GM18520 (cell line): ENCODE measurements around the gene IGFL2.
"Not testable (repeated sequence)": the region's sequence is repeated elsewhere in the genome, so short reads cannot be mapped to it uniquely, and the experiment has no call there.

Experiments used
- ATAC-seq: cut with Tn5 transposase; IDR thresholded peaks from one replicate; pipeline ENCODE4 v1.9.1; 2021; ENCODE audit not compliant: unreplicated experiment

Gene IGFL2

DNA sequence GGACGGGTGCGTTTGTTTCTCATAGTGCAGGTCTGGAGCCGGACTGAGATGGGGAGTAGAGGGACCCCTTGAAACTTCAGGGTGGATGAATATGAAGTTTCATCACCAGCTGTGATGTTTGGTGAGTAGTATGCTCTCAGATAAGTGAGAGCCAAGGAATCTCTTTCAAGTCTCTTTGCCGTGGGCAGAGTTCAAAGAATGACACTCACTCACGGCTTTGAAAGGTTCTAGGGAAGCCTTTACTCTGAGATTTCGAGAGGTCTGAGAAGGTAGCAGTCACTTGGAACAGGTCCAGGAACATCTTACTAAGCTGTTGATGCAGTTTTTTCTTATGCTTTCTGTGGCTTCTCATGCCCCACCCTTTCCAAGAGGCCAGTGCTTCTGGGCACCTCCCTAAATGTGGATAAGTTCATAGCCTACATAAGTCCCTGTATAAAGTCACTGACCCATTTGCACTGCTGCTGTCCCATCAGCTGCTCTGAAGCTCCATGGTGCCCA is at the start of gene IGFL2:
Gene IGFL2 (plus strand): TSS at position 448 of the 498 bp plus-strand sequence. CDS start 41 bp downstream, at position 489.
- ATAC-seq: no peak

DNA sequence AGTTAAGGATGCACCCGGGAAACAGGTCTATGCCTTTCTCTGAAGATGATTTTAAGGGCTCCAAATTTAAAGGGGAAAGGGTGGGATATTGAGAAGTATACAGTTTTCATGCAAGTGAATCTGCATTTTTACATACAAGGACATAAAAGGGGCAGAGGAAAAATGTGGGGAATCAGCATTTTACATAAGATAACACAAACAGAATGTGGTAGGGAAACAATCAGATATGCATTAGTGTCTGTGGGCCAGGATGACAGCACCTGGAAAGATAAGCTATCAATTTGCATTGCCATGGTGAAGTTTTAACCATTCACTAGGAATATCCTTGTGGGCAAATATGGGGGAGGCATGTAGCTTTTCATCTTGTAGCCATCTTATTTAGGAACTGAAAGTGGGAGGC is 47.7 kb upstream of the IGFL2 start:
- ATAC-seq: no peak

DNA sequence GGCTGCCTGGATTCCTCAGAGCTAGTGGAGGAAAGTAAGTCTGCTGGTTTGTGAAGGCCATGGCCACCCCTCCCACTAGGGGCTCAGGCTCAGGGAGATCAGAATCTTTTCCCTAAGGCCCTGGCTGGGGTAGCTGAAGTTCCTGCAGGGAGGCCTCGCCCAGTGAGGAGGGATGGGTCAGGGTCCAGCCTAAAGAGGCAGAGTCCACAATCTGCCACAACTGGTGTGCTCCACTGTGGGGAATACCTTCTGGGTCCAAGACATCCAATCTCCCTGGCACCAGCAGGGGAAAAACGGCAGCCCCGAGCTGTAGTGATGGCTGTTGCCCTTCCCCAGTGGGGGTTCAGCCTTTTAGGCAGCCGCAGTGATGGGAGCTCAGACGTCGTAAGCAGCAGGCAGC is 46.7 kb upstream of the IGFL2 start:
- no peak for ATAC-seq

DNA sequence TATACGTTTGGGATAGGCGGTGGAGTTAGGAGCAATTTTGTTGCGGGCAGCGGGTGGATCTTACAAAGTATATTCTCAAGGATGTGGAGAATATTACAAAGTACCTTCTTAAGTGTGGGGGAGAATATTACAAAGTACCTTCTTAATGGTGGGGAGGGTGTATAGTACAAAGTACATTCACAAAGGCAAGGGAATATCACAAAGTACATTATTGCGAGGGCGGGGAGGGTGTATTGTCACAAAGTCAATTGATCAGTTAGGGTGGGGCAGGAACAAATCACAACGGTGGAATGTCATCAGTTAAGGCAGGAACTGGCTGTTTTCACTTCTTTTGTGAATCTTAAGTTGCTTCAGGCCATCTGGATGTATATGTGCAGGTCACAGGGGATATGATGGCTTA is 45.7 kb upstream of the IGFL2 start:
- ATAC-seq: not testable (repeated sequence)

DNA sequence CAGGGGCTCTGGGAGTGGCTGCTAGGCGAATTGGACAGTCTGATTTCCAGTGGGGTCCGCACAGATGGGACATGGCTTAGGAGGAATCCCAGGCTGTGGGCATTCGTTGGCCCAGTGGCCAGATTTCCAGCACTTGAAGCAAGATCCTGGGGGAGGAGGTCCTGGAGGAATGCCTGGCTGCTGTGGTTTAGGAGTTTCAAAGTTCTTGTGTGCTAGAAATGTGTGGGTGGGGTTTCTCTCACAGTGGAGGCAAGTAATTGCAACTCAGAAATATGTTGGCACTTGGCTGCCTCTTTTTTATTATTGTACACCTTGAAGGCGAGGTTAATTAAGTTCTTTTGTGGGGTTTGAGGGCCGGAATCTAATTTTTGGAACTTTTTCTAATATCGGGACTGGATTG is 40.7 kb upstream of the IGFL2 start:
- ATAC-seq: no peak

DNA sequence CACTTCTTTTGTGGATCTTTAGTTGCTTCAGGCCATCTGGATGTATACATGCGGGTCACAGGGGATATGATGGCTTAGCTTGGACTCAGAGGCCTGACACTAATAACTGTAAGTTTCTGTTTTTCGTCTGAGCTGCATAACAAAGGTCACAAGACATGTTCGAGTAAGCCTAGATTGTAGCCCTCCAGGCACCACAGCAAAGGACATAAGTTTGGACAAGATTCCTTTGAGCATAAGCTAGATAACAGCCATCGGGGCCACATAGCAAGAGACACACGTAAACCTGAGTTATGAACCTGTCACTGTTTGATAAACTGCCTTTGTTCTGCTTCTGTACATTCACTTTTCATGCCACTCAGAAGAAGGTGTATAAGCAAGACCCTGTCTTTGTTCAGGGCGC is 38.2 kb upstream of the IGFL2 start:
- no peak for ATAC-seq

DNA sequence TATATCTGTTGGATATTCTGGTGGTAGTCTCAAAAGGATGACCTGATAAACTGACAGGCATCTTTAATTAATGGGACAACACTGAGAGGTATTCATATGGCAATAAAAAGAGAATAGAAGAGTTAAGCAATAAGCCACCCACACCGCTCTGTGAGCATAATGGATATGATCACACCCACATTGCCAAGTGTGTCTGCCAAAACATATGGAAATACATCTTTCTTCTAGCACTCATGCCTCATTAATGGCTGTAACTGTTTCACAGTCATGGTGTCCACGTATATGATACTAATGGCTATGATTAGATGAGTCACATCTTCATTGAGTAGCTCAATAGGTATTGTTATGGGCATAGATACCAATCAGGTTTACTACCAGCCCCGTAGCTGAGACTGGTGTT is 36.7 kb upstream of the IGFL2 start:
- no peak for ATAC-seq

DNA sequence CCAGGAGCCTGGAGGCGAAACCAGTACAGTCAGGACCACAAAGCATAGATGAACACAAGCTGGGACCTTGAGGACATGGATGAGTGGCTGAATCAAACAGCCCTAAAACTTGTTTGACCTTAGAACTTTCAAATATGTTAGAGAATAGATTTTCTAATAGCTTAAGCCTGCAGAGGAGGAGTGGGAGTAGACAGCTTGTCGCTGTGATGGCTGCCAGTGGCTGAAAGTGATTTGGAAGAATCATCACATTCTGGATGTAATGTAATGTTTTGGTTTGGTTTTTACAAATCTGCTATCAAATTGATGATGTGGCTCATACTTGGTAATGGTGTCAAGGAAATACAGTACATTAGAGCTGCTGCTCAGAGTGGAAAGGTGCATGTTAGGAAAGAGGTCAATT is 35.5 kb upstream of the IGFL2 start:
- ATAC-seq: no peak

DNA sequence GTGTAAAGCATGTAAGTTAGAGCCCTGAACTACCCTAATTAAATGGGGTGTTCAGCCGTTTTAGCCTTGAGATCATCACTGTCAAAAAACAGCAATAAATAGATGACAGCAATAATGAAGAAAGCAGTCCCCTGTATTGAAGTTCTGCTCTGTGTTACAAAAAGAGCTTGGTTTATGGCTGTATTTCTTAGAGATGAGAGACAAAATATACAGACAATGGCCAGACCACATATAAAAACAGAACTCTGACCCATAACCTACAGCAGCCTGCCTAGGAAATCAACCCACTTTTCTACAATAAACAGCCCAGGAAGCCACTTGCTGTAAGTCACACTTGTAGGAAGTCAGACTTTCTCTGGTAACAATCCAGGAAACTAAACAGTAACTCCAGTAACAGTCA is 34.3 kb upstream of the IGFL2 start:
- ATAC-seq: no peak

DNA sequence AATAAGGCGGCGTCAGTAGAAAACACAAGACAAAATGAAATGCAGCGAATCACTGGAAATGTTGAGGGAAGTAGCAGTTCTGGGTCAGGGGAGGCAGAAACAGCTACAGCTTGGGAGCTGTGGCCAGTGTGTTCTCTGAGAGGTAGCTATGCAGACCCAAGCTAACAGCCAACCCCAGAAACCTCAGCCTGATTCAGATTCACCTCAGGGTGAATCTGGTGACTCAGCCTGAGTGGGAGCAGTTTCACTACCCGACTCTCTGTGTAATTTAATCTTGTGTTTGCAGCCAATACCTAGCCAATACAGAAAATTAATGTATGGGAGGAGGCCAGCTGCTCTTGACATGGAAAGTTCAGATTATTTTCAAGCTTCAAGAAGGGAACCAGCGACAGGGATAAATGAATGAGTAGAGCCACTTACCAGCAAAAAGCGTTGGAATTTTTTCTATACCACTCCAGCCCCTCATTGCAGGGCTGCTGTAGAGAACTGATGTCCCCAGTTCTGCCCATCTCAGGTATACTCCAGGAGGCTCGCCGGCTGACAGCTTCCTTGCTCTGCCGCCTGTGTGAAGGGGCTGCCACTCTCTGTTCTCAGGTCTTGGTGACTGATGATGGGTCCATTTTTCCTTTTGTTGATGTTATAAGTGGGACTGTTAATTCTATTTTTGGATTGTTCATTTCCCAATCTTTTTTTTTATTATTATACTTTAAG is 32.5 kb upstream of the IGFL2 start:
- ATAC-seq: no peak

DNA sequence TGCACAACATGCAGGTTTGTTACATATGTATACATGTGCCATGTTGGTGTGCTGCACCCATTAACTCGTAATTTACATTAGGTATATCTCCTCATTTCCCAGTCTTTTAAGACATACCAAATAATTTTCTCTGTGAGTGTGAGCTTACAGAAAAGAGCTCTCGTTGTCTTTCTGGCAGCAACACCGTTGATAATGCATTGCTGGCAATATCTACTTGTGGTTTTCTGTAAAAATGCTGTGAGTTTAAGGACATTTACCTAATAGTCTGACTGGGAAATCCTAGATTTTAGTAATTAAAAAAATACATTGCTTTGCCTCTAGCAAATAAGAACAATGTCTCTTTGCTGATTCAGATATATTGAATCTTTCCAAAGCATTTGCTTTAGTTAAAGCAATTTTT is 31.9 kb upstream of the IGFL2 start:
- ATAC-seq: no peak

DNA sequence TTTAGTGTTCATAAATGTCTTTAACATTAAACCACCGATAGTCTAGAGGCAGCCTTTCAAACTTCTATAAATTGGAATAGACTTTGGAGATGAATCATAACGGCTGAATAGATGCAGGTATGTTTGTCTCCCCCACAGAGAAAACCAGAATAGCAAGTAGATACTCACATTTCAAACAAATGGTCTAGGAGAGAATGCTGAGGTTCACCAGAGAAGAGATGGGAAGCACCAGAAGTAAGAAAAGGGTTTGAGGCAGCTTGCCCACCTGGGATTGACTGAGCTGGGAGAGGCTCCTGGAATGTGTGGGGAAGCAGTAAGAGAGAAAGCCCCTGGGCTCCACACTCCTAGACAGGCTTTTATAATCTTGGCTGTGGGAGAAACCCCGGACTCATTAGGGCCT is 29.9 kb upstream of the IGFL2 start:
- ATAC-seq: no peak

DNA sequence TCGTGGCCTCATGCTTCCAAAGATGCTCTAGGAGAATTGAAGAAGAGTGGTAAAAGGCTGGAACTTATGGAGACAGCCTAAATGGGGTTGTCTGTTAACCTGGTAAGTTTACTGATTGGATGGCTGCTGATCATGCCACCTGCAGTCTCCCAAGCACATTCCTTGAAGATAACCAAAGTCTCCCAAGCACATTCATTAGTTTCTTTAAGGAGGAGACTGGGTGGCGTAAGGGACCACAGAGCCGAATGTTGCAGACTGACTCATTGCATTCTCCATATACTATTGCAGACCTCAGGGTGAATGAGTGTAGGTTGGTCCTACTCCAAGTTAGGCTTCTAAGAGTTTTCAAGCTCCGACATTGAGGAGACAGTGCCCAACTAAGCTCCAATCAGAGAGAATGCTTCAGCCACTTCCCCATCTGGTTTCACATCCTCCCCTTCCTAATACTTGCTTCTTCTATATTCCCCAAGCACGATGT is 23.4 kb upstream of the IGFL2 start, which contains the start of gene IGFL3:
Gene IGFL3 (minus strand): TSS at position 51 of the 478 bp plus-strand sequence. CDS start 39 bp downstream, at position 12.
- no peak for ATAC-seq

DNA sequence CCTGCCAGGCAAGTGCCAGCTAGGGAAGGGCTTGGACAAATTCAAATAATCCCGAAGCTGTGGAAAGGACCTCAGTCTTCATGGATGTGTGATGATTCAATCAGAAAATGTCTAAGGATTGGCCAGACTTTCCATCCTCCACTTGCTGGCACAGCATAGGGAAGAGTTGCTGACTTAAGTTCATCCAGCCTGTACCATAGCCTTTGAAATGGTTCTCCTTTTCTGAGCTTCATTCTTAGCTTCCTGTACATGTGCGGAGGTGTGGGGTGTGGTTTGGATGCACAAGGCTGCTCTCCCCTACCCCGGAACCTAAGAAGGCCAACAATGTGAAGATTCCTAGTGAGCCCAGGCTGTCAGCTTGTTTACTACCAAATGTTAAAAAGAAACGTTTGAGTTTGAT is 22.6 kb upstream of the IGFL2 start:
- ATAC-seq: no peak

DNA sequence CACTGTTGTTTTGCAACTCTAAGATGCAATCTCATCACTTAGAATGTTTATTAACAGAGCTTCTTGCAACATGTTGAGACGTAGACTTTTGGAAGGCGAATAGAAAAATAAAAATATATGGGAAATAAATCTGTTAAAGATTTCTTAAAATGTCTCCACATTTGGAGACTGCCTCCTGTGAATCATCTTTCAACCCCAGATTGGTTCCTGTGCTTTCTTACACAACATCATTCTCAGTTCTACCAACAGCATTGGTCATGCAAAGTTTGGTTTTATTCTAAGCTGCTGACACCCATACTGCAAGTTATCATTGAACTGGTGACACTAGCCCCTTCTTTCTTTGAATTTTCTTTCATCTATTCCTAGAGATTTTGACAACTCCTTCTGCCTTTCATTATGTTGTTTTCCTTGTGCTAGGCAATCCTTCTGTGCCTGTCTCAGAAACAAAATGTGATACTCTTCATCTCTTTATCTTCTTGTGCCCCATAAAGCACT is 21.9 kb upstream of the IGFL2 start:
- ATAC-seq: no peak

DNA sequence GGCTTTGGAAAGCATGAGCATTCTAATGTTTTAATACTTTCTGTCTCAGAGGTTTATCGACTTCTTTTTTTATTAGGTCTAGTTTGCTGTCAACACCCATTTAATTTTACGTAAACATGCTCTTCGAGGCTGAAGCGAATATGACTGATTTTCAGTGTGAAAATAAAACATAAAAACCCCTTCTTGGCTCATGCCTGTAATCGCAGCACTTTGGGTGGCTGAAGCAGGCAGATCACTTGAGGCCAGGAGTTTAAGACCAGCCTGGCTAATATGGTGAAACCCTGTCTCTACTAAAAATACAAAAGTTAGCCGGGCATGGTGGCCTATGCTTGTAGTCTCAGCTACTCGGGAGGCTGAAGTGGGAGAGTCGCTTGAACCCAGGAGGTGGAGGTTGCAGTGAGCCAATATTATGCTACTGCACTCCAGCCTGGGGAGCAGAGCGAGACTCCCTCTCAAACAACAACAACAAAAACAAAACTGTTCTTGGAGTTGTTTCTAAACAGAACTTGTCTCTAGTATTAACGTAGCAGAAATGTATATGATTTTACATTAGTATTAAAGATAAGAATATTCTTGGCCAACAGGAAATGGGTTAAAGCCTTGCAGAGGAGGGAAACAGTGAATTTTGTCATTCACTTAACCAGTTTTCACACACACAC is 16.4 kb upstream of the IGFL2 start:
- no peak for ATAC-seq

DNA sequence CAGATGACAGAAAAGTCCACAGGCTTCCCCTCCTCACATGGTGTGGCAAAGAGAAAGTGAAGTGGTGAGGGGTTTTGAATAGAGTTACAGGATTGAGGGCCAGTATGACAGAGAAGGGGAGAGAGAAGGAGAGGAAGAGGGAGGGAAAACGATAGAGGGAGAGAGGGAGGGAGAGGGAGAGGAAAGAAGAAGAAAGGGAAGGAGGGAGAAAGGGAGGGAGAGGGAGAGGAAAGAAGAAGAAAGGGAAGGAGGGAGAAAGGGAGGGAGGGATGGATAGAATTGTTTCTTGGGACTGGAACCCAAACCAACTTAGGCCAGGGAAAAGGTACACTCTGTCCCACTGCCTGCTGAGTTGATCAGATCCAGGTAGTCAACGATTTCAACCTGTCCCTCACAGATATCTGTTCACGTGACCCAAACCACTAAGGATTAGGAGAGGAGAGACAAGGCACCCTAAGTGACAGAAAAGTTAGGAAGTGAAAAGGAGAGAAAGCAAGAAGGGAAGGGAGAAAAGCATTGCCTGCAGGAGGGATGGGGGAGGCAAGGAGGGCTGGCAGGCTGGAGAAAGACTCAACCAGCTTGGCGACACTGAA is 15.4 kb upstream of the IGFL2 start:
- no peak for ATAC-seq

DNA sequence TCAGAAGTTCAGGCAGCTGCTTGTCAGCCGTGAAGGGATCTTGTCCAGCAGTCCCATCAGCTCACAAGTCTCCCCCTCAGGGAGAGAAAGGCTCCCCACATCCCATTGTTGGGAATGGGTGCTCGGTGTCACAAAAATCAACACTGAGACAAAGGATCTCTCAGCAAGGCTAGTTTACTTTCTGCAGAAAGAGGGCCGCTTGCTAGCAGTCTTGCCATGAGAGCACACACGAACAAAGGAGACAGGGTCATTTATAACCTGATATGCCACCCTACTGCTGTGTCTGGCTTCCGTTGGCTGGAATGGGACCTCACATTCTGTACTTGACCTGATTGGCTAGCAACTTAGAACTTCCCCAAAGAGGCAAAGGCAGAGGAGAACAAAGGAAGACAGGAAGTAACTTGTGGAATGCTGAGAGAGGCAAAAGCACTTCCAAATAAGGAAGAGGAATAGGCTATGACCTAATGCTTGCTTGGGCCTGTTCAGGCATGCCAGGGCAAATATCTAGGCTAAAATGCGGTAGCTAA is 14.9 kb upstream of the IGFL2 start:
- ATAC-seq: no peak

DNA sequence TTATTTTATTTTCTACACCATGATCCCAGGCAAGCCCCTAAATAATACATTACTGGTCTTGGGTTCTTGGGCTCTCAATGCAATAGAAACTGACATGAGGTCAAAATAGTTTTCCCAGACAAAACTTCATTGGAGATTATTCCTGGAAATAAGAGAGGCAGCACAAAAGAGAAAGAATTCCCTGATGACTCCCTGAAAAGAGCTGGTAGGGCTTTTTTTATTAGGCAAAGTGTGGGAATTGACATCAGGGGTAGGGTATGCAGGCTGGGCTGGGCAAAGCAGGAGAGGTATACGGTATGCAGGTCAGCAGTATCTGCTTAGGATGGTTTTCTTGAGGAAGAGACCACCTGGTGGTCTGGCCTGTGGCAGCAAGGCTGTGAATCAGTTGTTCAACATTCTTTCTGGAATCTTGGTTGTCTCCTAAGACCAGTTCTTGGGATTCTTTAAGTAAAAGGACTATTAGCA is 14.2 kb upstream of the IGFL2 start:
- no peak for ATAC-seq

DNA sequence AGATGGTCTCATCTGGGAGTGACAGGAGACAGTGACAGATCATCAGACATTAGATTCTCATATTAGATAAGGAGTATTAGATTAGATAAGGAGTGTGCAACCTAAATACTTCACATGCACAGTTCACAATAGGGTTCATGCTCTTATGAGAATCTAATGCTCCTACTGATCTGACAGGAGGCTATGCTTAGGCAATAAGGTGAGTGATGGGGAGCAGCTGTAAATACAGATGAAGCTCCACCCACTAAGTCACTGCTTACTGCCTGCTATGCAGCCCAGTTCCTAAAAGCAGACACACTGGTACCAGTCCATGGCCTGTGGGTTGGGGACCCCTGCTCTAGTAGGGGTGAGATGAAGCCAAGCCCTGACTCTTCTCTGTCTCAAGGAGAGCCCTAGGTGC is 13.5 kb upstream of the IGFL2 start:
- no peak for ATAC-seq

DNA sequence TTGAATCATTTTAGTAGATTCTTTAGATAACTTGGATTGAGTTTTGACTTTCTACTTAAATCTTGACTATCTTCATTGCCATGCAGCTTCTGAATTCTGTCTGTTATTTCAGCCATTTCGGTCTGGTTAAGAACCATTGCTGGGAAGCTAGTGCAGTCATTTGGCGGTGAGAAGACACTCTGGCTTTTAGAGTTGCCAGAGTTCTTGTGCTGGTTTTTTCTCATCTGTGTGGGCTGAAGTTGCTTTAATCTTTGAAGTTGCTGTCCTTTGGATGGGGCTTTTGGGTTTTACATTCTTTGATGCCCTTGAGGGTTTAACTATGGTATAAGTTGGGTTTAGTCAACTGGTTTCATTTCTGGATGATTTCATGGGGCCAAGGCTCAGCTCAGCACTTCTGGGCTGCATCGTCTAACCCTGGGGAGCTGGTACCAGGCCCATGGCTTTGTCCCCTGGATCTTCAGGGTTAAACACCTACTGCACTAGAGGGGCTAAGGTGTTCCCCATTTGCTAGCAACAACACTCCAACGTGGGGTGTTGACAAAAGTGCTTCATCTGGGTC is 10.0 kb upstream of the IGFL2 start:
- ATAC-seq: no peak
